ENCODE results near the gene RBM4.

RBM4 gene

GRCh38 chr11:66652651-66653050, 14.1 kb downstream of the RBM4 start:
- H3K4me3 Mint-ChIP-seq, result no peak overlapping the region
- peaks cover 8 to 32% of the 10 kb centered on the region in 2 donors for H3K4me1 Mint-ChIP-seq
- no peaks in the 10 kb centered on the region for H3K27me3 Mint-ChIP-seq
- DNase-seq, result no peak
- H3K27ac Mint-ChIP-seq, result no peak overlapping the region
- no peaks in the 10 kb centered on the region for H3K9me3 Mint-ChIP-seq
- ATAC-seq (replicated peaks), result no peak
- H3K36me3 Mint-ChIP-seq, result peaks cover 38 to 54% of the 10 kb centered on the region in 2 donors

GRCh38 chr11:66653123-66653522, 14.6 kb downstream of the RBM4 start:
- H3K9me3 Mint-ChIP-seq, result no peaks in the 10 kb centered on the region
- no peaks in the 10 kb centered on the region for H3K27me3 Mint-ChIP-seq
- peaks cover 9 to 35% of the 10 kb centered on the region in 2 donors for H3K4me1 Mint-ChIP-seq
- no peak for ATAC-seq (replicated peaks)
- peak overlapping the region; percentile 81 for H3K27ac Mint-ChIP-seq
- no peak for DNase-seq
- H3K4me3 Mint-ChIP-seq, result no peak overlapping the region
- H3K36me3 Mint-ChIP-seq, result peaks cover 38 to 54% of the 10 kb centered on the region in 2 donors

DNA sequence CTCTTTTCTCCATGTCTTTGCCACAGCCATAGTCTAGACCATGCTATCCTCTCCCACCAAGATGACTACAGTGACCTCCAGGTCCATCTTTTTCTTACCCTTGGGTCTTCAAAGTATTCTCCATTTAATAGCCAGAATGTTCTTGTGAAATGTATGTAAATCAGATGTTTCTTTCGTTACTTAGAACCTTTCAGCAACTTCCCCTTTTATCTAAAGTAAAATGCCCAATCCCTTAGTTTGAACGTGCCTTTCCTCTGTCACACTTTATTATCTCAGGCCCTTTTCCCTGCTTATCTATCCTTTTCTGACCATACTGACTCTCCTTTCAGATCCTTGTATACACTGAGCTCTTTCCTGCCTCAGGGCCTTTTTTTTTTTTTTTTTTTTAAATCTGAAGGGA, 21.3 kb downstream of the RBM4 start:
- H3K4me3 Mint-ChIP-seq, result peak overlapping the region; percentile 20 to 36
- peaks cover 18 to 45% of the 10 kb centered on the region in 2 donors for H3K4me1 Mint-ChIP-seq
- ATAC-seq (replicated peaks) (peak; percentile 63 to 70), DNase-seq (no peak)
- H3K27me3 Mint-ChIP-seq, result no peaks in the 10 kb centered on the region
- peaks cover 2 to 3% of the 10 kb centered on the region in 2 donors for H3K9me3 Mint-ChIP-seq
- H3K36me3 Mint-ChIP-seq, result peaks cover 17 to 43% of the 10 kb centered on the region in 2 donors
- peak overlapping the region; percentile 65 for H3K27ac Mint-ChIP-seq

- H3K9me3 Mint-ChIP-seq, result peaks cover 2 to 3% of the 10 kb centered on the region in 2 donors
- peak overlapping the region; percentile 38 for H3K27ac Mint-ChIP-seq
- H3K4me1 Mint-ChIP-seq, result peaks cover 20 to 32% of the 10 kb centered on the region in 2 donors
- H3K36me3 Mint-ChIP-seq, result peaks cover 19 to 49% of the 10 kb centered on the region in 2 donors
- DNase-seq (no peak), ATAC-seq (replicated peaks) (no peak)
- no peaks in the 10 kb centered on the region for H3K27me3 Mint-ChIP-seq
- no peak overlapping the region for H3K4me3 Mint-ChIP-seq
These were observed 25.3 kb downstream of the RBM4 start for GRCh38 chr11:66663741-66664296.

- H3K36me3 Mint-ChIP-seq, result peaks cover 24 to 54% of the 10 kb centered on the region in 2 donors
- H3K27me3 Mint-ChIP-seq, result no peaks in the 10 kb centered on the region
- ATAC-seq (replicated peaks) (no peak), DNase-seq (no peak)
- no peaks in the 10 kb centered on the region for H3K9me3 Mint-ChIP-seq
- H3K4me3 Mint-ChIP-seq, result no peak overlapping the region
- H3K27ac Mint-ChIP-seq, result no peak overlapping the region
- H3K4me1 Mint-ChIP-seq, result peaks cover 20 to 36% of the 10 kb centered on the region in 2 donors
These were observed 26.9 kb downstream of the RBM4 start for GRCh38 chr11:66665369-66665768.

DNA sequence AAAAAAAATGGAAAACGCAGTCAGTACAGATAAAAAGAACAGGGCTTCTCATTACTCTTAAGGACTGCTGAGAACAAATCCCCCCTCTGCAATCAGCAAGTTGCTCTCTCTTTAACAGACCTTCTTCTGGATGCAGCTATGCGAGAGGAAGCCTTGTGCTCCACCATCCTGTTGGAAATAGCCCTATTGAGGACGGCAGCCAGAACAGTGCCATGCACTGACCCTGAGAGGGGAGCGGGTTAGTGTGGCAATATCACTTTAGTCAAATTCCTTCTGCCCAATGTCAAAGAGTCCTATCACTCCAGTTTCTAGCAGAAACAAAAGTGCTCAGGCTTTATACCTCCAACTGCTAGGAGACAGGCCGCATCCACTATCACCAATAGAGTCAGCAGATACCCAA, 32.3 kb downstream of the RBM4 start:
- H3K27ac Mint-ChIP-seq, result peak overlapping the region; percentile 9

GRCh38 chr11:66674964-66675602, 36.6 kb downstream of the RBM4 start:
- ATAC-seq (replicated peaks), result no peak
- Mint-ChIP-seq H3K4me1 (peaks cover 17 to 42% of the 10 kb centered on the region in 2 donors), H3K36me3 (peaks cover 9 to 22% of the 10 kb centered on the region in 2 donors)

More for the DNA sequence above, 32.3 kb downstream of the RBM4 start:
- Mint-ChIP-seq H3K27me3 (no peaks in the 10 kb centered on the region), H3K36me3 (peaks cover 18 to 35% of the 10 kb centered on the region in 2 donors), H3K4me3 (no peak overlapping the region), H3K4me1 (peaks cover 18 to 30% of the 10 kb centered on the region in 2 donors), H3K9me3 (no peaks in the 10 kb centered on the region)
- no peak for DNase-seq
- no peak for ATAC-seq (replicated peaks)

GRCh38 chr11:66676282-66676919, 37.9 kb downstream of the RBM4 start:
- H3K36me3 Mint-ChIP-seq, result peaks cover 9 to 22% of the 10 kb centered on the region in 2 donors
- peak overlapping the region; percentile 98 for H3K27ac Mint-ChIP-seq
- no peak for ATAC-seq (replicated peaks)
- DNase-seq, result no peak
- H3K4me1 Mint-ChIP-seq, result peaks cover 17 to 37% of the 10 kb centered on the region in 2 donors
- H3K4me3 Mint-ChIP-seq, result peak overlapping the region; percentile 88 to 95
- no peaks in the 10 kb centered on the region for H3K9me3 Mint-ChIP-seq
- no peaks in the 10 kb centered on the region for H3K27me3 Mint-ChIP-seq

More at GRCh38 chr11:66674964-66675602, 36.6 kb downstream of the RBM4 start:
- Mint-ChIP-seq H3K27me3 (no peaks in the 10 kb centered on the region), H3K27ac (peak overlapping the region; percentile 2), H3K4me3 (peak overlapping the region; percentile 4 to 33), H3K9me3 (no peaks in the 10 kb centered on the region)
- DNase-seq, result no peak

- H3K9me3 Mint-ChIP-seq, result no peaks in the 10 kb centered on the region
- ATAC-seq (replicated peaks), result no peak
- H3K36me3 Mint-ChIP-seq, result peaks cover 9 to 22% of the 10 kb centered on the region in 2 donors
- H3K4me1 Mint-ChIP-seq, result peaks cover 17 to 37% of the 10 kb centered on the region in 2 donors
- no peaks in the 10 kb centered on the region for H3K27me3 Mint-ChIP-seq
- DNase-seq, result no peak
- H3K4me3 Mint-ChIP-seq, result peak overlapping the region; percentile 88 to 95
- H3K27ac Mint-ChIP-seq, result peak overlapping the region; percentile 98
These were observed 38.6 kb downstream of the RBM4 start for GRCh38 chr11:66676931-66677598.

DNA sequence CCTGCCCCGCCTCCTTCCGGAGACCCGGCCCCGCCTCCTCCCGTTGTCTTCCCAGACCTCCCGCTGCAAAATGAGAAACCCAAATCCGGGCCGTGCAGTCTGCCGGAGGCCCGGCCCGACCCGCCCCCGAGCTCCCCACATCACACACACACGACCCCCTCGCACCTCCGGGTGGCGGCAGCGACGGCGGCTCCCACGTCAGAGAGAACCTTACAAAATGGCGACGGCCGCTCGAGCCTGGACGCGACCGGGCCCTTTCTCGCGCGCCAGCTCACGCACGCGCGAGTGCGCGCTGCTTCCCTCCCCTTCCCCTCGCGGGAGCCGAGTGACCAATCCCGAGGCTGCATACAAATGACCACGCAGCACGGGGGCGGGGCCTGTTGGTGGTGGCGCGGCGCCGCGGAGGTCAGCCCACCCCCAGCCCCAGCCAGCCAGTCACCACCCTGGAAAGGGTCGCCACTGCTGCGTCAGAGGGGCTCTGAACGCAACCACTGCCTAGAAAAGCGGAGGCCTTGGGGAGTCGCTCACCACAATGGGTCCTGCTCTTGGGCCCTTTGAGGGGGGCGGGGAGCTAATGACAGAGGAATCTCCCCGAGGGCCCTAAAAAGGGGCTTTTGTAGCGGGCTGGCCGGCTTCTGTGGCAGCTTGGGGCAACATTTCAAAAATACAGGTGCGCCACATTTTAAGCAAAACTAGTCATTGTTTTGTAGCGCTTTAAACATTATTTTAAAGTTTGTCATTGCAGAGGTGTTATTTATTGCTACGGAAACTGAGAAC, 39.3 kb downstream of the RBM4 start, which contains the start of gene RBM4B:
Gene RBM4B (minus strand): TSS at position 289 of the 777 bp plus-strand sequence. CDS start 808 bp downstream, outside the sequence.
- Mint-ChIP-seq H3K9me3 (no peaks in the 10 kb centered on the region), H3K27me3 (no peaks in the 10 kb centered on the region), H3K27ac (peak within 1 kb of the TSS; percentile 98), H3K36me3 (peaks cover 9 to 22% of the 10 kb centered on the region in 2 donors), H3K4me3 (peak within 1 kb of the TSS; percentile 88 to 95), H3K4me1 (peaks cover 17 to 37% of the 10 kb centered on the region in 2 donors)
- DNase-seq (peak; percentile 94), ATAC-seq (replicated peaks) (peak; percentile 88 to 92)

DNA sequence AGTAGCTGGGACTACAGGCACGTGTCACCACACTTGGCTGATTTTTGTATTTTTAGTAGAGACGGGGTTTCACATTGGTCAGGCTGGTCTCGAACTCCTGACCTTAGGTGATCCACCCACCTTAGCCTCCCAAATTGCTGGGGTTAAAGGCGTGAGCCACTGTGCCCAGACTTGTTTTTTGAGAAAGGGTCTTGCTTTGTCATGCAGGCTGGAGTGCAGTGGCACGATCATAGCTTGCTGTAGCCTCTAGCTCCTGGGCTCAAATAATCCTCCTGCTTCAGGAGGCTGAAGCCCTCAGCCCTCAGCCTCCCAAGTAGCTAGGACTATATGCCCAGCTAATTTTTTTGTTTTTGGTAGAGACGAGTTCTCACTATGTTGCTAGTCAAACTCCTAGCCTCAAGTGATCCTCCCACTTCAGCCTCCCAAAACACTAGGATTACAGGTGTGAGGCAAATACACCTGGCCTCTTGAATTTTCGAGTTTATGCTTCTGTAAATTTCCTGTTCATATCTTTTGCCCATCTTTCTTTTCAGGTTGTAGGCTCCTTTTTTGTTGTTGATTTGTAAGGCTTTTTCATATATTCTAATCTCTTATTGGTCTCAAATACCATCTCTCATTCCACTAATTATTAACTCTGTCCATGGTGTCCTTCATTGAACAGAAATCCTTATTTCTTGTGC, 42.6 kb downstream of the RBM4 start:
- Mint-ChIP-seq H3K36me3 (peaks cover 5 to 10% of the 10 kb centered on the region in 2 donors), H3K27me3 (no peaks in the 10 kb centered on the region), H3K4me3 (no peak overlapping the region), H3K4me1 (peaks cover 8 to 23% of the 10 kb centered on the region in 2 donors), H3K27ac (no peak overlapping the region), H3K9me3 (no peaks in the 10 kb centered on the region)
- ATAC-seq (replicated peaks) (no peak), DNase-seq (no peak)

DNA sequence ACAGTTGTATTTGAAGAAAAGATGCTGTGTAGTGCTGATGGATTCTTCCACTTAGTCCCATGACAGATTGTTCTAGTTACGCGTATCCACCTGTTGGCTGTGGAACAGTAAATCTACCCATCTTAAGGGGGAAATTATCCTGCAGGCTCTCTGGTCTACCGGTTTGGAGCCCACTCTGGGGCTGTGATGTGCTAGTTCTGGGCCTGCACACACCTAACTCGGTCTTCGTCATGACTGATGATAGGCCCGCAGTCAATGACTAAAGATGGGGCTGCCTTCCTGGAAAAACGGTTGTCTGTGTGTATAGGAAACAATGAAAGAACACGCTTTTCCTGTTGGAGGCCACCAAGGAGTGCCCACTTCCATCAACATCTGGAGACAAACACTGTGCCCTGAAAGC, 45.4 kb downstream of the RBM4 start:
- no peak for DNase-seq
- H3K4me1 Mint-ChIP-seq, result no peaks in the 10 kb centered on the region
- no peaks in the 10 kb centered on the region for H3K27me3 Mint-ChIP-seq
- no peaks in the 10 kb centered on the region for H3K9me3 Mint-ChIP-seq
- ATAC-seq (replicated peaks), result no peak
- H3K27ac Mint-ChIP-seq, result no peak overlapping the region
- no peak overlapping the region for H3K4me3 Mint-ChIP-seq
- peaks cover 0 to 2% of the 10 kb centered on the region in 2 donors for H3K36me3 Mint-ChIP-seq

DNA sequence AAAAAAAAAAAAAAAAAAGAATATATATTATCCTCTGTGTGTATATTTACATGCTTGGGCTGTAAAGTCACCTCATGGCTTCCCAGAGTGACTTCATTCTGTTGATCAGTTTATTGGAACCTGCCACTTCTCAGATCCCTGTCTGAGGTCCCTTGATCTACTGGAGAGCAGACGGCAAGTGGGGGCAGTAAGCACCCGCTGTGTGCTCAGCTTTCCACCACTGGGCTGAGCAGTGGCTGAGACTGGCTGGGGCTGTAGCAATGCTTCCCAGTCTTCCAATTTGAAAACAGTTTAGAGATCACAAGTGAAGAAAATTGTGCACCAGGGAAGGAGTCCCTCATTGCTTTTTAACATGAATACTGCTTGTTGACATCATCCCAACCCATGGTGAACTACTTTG, 46.1 kb downstream of the RBM4 start:
- DNase-seq (no peak), ATAC-seq (replicated peaks) (no peak)
- H3K4me3 Mint-ChIP-seq, result no peak overlapping the region
- H3K9me3 Mint-ChIP-seq, result no peaks in the 10 kb centered on the region
- no peaks in the 10 kb centered on the region for H3K4me1 Mint-ChIP-seq
- H3K27ac Mint-ChIP-seq, result no peak overlapping the region
- peaks cover 0 to 2% of the 10 kb centered on the region in 2 donors for H3K36me3 Mint-ChIP-seq
- no peaks in the 10 kb centered on the region for H3K27me3 Mint-ChIP-seq
